Endothelial cell of umbilical vein (primary cell): Measurements from ENCODE around the gene PRDM11. TPM values are rescaled to one million over a fixed set of nuclear protein-coding genes. Genes with fewer than 3 reads are reported as not detected.

ENCODE experiments used
- BruUV-seq: library from RNA; stranded (reverse); fragments of 400-500 nt; replicated peaks from 2 replicates; lab custom pipeline; 2021; lab: Mats Ljungman, UMichigan
- CTCF ChIA-PET: fragments of 300-600, 350-600 bp; sonication (Branson Sonifier 250); formaldehyde crosslinking; loops from one replicate; lab custom pipeline; 2021; ENCODE audit warnings: antibody characterized with exemption, inconsistent platforms; lab: Charles Lee
- POLR2A ChIA-PET: fragments of 300-600, 350-600 bp; sonication (Branson Sonifier 250); formaldehyde crosslinking; loops from one replicate; lab custom pipeline; 2021; ENCODE audit warnings: antibody characterized with exemption, inconsistent platforms; lab: Charles Lee
- DNase-seq: peaks from one replicate; pipeline ENCODE4 v3.0.0-alpha.2; 2011; ENCODE audit warnings: low read depth, low spot score
- FAIRE-seq: peaks from 2 replicates; lab custom pipeline; 2011; peaks lifted over from hg19 to GRCh38; lab: Jason Lieb, UNC
- H2AFZ ChIP-seq: 2 replicates; pipeline ENCODE4 v1.6.0; 2012; ENCODE audit warnings: low read depth, low read length, control low read depth, inconsistent platforms
- H3K27ac ChIP-seq: 2 replicates; pipeline ENCODE4 v1.5.1; 2011; ENCODE audit warnings: low read depth, mild to moderate bottlenecking, control low read depth, low read length, moderate library complexity; ENCODE audit not compliant: insufficient read depth
- H3K27me3 ChIP-seq, 2 experiments: 2 replicates each; pipeline versions ENCODE4 v1.6.0 to v1.6.1; 2011; ENCODE audit warnings: low read length in 2 of 2, mixed read lengths in 1 of 2; ENCODE audit not compliant: control insufficient read depth in 2 of 2, insufficient read depth in 2 of 2
- H3K36me3 ChIP-seq, 2 experiments: 2 replicates in 1 of 2; 3 replicates in 1 of 2; pipeline ENCODE4 v1.5.1; 2011; ENCODE audit warnings: low read length in 2 of 2, mild to moderate bottlenecking in 1 of 2, moderate library complexity in 1 of 2; ENCODE audit not compliant: control insufficient read depth in 2 of 2, insufficient read depth in 2 of 2; ENCODE audit errors: extremely low read depth in 1 of 2
- H3K4me1 ChIP-seq: 3 replicates; pipeline ENCODE4 v1.5.1; 2011; ENCODE audit warnings: mild to moderate bottlenecking, low read length; ENCODE audit not compliant: control insufficient read depth, insufficient read depth; ENCODE audit errors: extremely low read depth
- H3K4me2 ChIP-seq: 2 replicates; pipeline ENCODE4 v1.6.1; 2011; ENCODE audit warnings: low read length, control low read depth, mixed read lengths; ENCODE audit not compliant: insufficient read depth
- H3K4me3 ChIP-seq, 3 experiments: fragments of 200-600 bp in 1 of 3; sonication (generic), shearing (Covaris generic) in 1 of 3; replicated peaks in 1 of 3; 2 replicates each; pipeline ENCODE4 v1.5.1; 2011 to 2016; ENCODE audit warnings: control low read depth in 3 of 3, low read length in 3 of 3, mild to moderate bottlenecking in 2 of 3, inconsistent platforms in 1 of 3, low read depth in 1 of 3, moderate library complexity in 1 of 3; ENCODE audit not compliant: insufficient read depth in 1 of 3
- H3K79me2 ChIP-seq: 2 replicates; pipeline ENCODE4 v1.6.0; 2012; ENCODE audit warnings: low read length, inconsistent platforms; ENCODE audit not compliant: control insufficient read depth, insufficient read depth
- H3K9ac ChIP-seq: replicated peaks from 2 replicates; pipeline ENCODE3; 2011; ENCODE audit warnings: low read length, control low read depth; ENCODE audit not compliant: insufficient read depth; ENCODE audit errors: extremely low read depth
- H3K9me1 ChIP-seq: replicated peaks from 3 replicates; pipeline ENCODE4 v1.6.0; 2011; ENCODE audit warnings: mild to moderate bottlenecking, low read length; ENCODE audit not compliant: control insufficient read depth, insufficient read depth; ENCODE audit errors: extremely low read depth
- H3K9me3 ChIP-seq: replicated peaks from 2 replicates; pipeline ENCODE4 v1.5.1; 2012; ENCODE audit warnings: low read length, inconsistent platforms; ENCODE audit not compliant: control insufficient read depth, insufficient read depth
- H4K20me1 ChIP-seq: replicated peaks from 2 replicates; pipeline ENCODE3; 2011; ENCODE audit warnings: mild to moderate bottlenecking, low read length; ENCODE audit not compliant: control insufficient read depth, insufficient read depth; ENCODE audit errors: extremely low read depth
- EZH2 ChIP-seq: IDR thresholded peaks from 2 replicates; pipeline ENCODE4 v1.6.1; 2012; ENCODE audit warnings: borderline replicate concordance, low read depth, mild to moderate bottlenecking, moderate library complexity, low read length, inconsistent platforms; ENCODE audit not compliant: severe bottlenecking
- FOS ChIP-seq: IDR thresholded peaks from 2 replicates; pipeline ENCODE4 v1.6.1; 2011; ENCODE audit warnings: mild to moderate bottlenecking, low read length, moderate library complexity, borderline replicate concordance; ENCODE audit not compliant: insufficient read depth
- GATA2 ChIP-seq: IDR thresholded peaks from 2 replicates; pipeline ENCODE4 v1.7.0; 2011; ENCODE audit warnings: low read depth, mild to moderate bottlenecking, moderate library complexity, mixed read lengths, low read length; ENCODE audit not compliant: insufficient read length, insufficient read depth
- JUN ChIP-seq: IDR thresholded peaks from 2 replicates; pipeline ENCODE4 v1.6.1; 2011; ENCODE audit warnings: borderline replicate concordance, low read depth; ENCODE audit not compliant: insufficient read length, insufficient read depth
- MYC ChIP-seq: IDR thresholded peaks from one replicate; pipeline ENCODE4 v1.6.1; 2011; ENCODE audit warnings: mild to moderate bottlenecking, low read depth, low read length
- POLR2A ChIP-seq: IDR thresholded peaks from 2 replicates; pipeline ENCODE4 v1.6.1; 2012; ENCODE audit warnings: low read depth, mild to moderate bottlenecking, control low read depth, low read length
- POLR2AphosphoS5 ChIP-seq: IDR thresholded peaks from 2 replicates; pipeline ENCODE4 v1.6.1; 2012; ENCODE audit warnings: low read depth, mild to moderate bottlenecking, control low read depth, low read length, moderate library complexity; ENCODE audit not compliant: insufficient read depth
- dilution Hi-C: fragments of 300-500 bp; cut with MboI; formaldehyde crosslinking; loops from one replicate; pipeline ENCODE4 v1.15.0; 2019; ENCODE audit warnings: low sequenced_read_pairs; ENCODE audit not compliant: extremely low pct_ligation_motif_present
- intact Hi-C: fragments of 100-400 bp; cut with micrococcal nuclease; formaldehyde crosslinking; loops from one replicate; pipeline ENCODE4 v1.10.0; 2022
- polyA plus RNA-seq, 4 experiments: library from polyadenylated mRNA; depleted of rRNA in 3 of 4; stranded (reverse) in 3 of 4; unstranded in 1 of 4; fragments of >200 nt; gene quantifications; 2 replicates each; pipeline versions ENCODE4 v1.2.1 to v1.2.3, GENCODE V29; 2011 to 2012; ENCODE audit warnings: missing spikeins in 1 of 4
- total RNA-seq: library from RNA; stranded (reverse); gene quantifications from 2 replicates; pipeline ENCODE4 v1.2.3, GENCODE V29; 2021
- TF ChIP-seq, protein P1 (sequence below): IDR thresholded peaks from 2 replicates; pipeline ENCODE4 v1.6.1; 2011; ENCODE audit not compliant: insufficient read depth, insufficient read length
- TF ChIP-seq, protein P2 (sequence below), 2 donors: IDR thresholded peaks; 1 replicate in 1 of 2; 2 replicates in 1 of 2; pipeline ENCODE4 v1.5.1; 2011; ENCODE audit warnings: low read length in 2 of 2, mild to moderate bottlenecking in 2 of 2, moderate library complexity in 2 of 2, control low read depth in 1 of 2, inconsistent platforms in 1 of 2, low read depth in 1 of 2; ENCODE audit not compliant: insufficient read depth in 1 of 2; ENCODE audit errors: extremely low read depth in 1 of 2

Gene PRDM11
- total and polyA plus RNA-seq, 2 donors (not counting 3 experiments of a cell fraction or from before 2014, with no cell fraction given) = 6.9 to 14.1 TPM

DNA sequence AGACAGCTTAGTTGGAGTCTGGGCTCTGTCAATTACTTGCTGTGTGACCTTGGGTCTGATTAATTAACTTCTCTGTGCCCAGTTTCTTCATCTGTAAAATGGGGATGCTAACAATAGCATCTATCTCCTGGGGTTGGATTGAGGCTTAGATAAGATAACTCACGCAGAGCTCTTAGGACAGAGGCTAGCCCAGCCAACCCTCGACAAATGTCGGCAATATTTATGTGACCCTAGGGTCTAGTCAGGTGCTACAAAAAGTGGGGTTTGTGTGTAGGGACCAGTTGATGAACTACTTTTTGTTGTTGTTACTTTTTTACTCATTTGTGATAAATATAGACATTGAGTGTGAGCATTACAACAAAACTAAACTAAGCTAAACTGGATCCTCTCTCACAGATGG lies 117.3 kb downstream of the PRDM11 start:
- H3K4me3 ChIP-seq = no peak overlapping the region
- POLR2A ChIA-PET = no interaction called here
- H2AFZ ChIP-seq = no peak overlapping the region
- H4K20me1 ChIP-seq = no peaks in the 10 kb centered on the region
- no TSS peak for BruUV-seq
- intact Hi-C loops (no loop called here), dilution Hi-C loops (no loop called here)
- FAIRE-seq (no peak), DNase-seq (no peak)
- H3K4me2 ChIP-seq = no peak overlapping the region
- H3K79me2 ChIP-seq = no peaks in the 10 kb centered on the region
- peaks cover 3% of the 10 kb centered on the region for H3K4me1 ChIP-seq
- no peaks in the 10 kb centered on the region for H3K9me3 ChIP-seq
- H3K27ac ChIP-seq = no peak overlapping the region
- TF ChIP-seq, protein P1, sequence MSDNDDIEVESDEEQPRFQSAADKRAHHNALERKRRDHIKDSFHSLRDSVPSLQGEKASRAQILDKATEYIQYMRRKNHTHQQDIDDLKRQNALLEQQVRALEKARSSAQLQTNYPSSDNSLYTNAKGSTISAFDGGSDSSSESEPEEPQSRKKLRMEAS = no peak
- TF ChIP-seq POLR2A (no peak), POLR2AphosphoS5 (no peak), JUN (no peak), GATA2 (no peak), FOS (no peak), EZH2 (no peak), MYC (no peak)
- TF ChIP-seq, protein P2, sequence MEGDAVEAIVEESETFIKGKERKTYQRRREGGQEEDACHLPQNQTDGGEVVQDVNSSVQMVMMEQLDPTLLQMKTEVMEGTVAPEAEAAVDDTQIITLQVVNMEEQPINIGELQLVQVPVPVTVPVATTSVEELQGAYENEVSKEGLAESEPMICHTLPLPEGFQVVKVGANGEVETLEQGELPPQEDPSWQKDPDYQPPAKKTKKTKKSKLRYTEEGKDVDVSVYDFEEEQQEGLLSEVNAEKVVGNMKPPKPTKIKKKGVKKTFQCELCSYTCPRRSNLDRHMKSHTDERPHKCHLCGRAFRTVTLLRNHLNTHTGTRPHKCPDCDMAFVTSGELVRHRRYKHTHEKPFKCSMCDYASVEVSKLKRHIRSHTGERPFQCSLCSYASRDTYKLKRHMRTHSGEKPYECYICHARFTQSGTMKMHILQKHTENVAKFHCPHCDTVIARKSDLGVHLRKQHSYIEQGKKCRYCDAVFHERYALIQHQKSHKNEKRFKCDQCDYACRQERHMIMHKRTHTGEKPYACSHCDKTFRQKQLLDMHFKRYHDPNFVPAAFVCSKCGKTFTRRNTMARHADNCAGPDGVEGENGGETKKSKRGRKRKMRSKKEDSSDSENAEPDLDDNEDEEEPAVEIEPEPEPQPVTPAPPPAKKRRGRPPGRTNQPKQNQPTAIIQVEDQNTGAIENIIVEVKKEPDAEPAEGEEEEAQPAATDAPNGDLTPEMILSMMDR (IDR thresholded peaks at IDR 0.05; ENCODE audit: extremely low read depth in 1 of 2, insufficient read depth in 1 of 2, low read depth in 1 of 2, low read length in 2 of 2) = no peak
- CTCF ChIA-PET = interaction anchor here (1.9 kb wide), 1 partner anchor 11 kb away, joined by 9 read pairs; no protein-coding TSS in a partner anchor
- no peaks in the 10 kb centered on the region for H3K36me3 ChIP-seq
- no peaks in the 10 kb centered on the region for H3K27me3 ChIP-seq
- H3K9me1 ChIP-seq = no peaks in the 10 kb centered on the region
- H3K9ac ChIP-seq = no peak overlapping the region
